ENCODE measurements around the gene PALS1. TPM values are rescaled to one million over a fixed set of nuclear protein-coding genes. Genes with fewer than 3 reads are reported as not detected.
A peak's percentile ranks its signal among the peaks of the same experiment; 100 is the strongest.

PALS1 gene
- total RNA-seq, 1 experiment from 2014 or later, result 18.0 TPM

DNA sequence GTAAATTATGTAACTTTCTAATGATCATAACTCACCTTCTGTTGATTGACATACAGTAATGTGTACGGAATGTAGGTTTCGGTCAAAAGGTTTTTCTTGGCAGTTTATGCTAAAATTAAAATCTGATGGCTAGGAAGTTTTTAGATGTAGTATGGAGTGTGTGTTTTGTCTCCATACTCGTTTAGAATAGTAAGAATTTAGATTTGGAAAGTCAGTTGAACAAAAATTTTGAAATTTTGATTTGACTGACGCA is 859 bp downstream of the PALS1 start:
- TF ChIP-seq FOSL1 (IDR thresholded peaks at IDR 0.05; ENCODE audit: low read depth) (0 out of 2 replicates have a peak, but pooled peaks have one; percentile 4), CEBPB (IDR thresholded peaks at IDR 0.05; ENCODE audit: low read depth) (no peak), SP1 (IDR thresholded peaks at IDR 0.05; ENCODE audit: low read depth) (peak; percentile 18; the same call in 1 of the 2 replicates), ELF1 (IDR thresholded peaks at IDR 0.05; ENCODE audit: borderline replicate concordance, low read depth) (0 out of 2 replicates have a peak, but pooled peaks have one; percentile 13), ZFX (IDR thresholded peaks at IDR 0.05) (no peak)
- TF ChIP-seq, protein P1, sequence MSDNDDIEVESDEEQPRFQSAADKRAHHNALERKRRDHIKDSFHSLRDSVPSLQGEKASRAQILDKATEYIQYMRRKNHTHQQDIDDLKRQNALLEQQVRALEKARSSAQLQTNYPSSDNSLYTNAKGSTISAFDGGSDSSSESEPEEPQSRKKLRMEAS (IDR thresholded peaks at IDR 0.05), result 0 out of 2 replicates have a peak, but pooled peaks have one; percentile 6
- Histone ChIP-seq H3K27me3 (ENCODE audit: insufficient read depth, low read length) (no peaks in the 10 kb centered on the region), H2AFZ (ENCODE audit: low read depth, low read length, poor library complexity, severe bottlenecking) (no peak overlapping the region), H4K20me1 (ENCODE audit: insufficient read depth) (no peaks in the 10 kb centered on the region), H3K36me3 (ENCODE audit: control insufficient read depth in 1 of 2, insufficient read depth in 2 of 2, low read length in 2 of 2) (no peaks in the 10 kb centered on the region), H3K4me2 (ENCODE audit: low read length) (peak overlapping the region; percentile 93), H3K4me1 (ENCODE audit: control insufficient read depth in 1 of 2, insufficient read depth in 2 of 2, low read length in 2 of 2) (peaks cover 22 to 32% of the 10 kb centered on the region in 2 experiments; a peak in 3 of 4 replicates), H3K27ac (ENCODE audit: low read depth, low read length) (peak overlapping the region; percentile 91), H3K9me3 (ENCODE audit: control insufficient read depth in 1 of 2, insufficient read depth in 1 of 2, low read depth in 1 of 2, low read length in 2 of 2) (no peaks in the 10 kb centered on the region), H3K9ac (ENCODE audit: low read length) (peak overlapping the region; percentile 90), H3K9me2 (ENCODE audit: insufficient read depth) (no peaks in the 10 kb centered on the region), H3K79me2 (ENCODE audit: insufficient read depth, low read length) (peaks cover 52% of the 10 kb centered on the region), H3K4me3 (replicated peaks in 1 of 2; ENCODE audit: low read depth in 1 of 2, low read length in 2 of 2) (peak overlapping the region; percentile 58 to 70)
- DNase-seq (ENCODE audit: low read depth, low spot score) (no peak), ATAC-seq (no peak)
- BruUV-seq (replicated peaks), result no TSS peak
- intact Hi-C loops (cut with micrococcal nuclease), result loop anchor here (5.0 kb wide), 1 partner anchor 735 kb away; the partner anchor contains the start of gene GPHN
- CTCF ChIA-PET, result no interaction called here
- RAD21 ChIA-PET (ENCODE audit: low non-redundant PET in 1 of 2, low total read pairs in 2 of 2, uncharacterized antibody in 2 of 2, unreplicated experiment in 2 of 2), result interaction anchor here in 1 of 2 experiments (0.6 kb wide), 1 partner anchor 43 kb away, joined by 3 read pairs; no protein-coding TSS in a partner anchor
- POLR2A ChIA-PET, result interaction anchor here (0.9 kb wide), 1 partner anchor 10 kb away, joined by 3 read pairs; no protein-coding TSS in a partner anchor

DNA sequence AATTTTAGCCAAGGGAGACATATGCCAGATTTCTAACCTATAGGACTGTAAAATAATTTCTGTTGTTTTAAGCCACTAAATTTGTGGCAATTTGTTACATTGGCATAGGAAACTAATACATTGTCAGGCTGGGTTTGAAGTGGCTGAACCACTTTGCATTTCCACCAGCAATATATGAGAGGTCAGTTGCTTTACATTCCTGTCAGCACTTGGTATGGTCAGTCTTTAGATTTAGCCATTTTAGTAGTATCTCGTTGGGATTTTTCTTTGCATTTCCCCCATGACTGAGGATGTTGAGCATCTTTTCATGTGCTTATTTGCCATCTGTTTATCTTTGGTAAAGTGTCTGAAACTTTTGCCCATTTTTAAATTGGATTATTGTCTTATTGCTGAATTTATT is 3.9 kb downstream of the PALS1 start:
- Histone ChIP-seq H4K20me1 (ENCODE audit: insufficient read depth) (no peaks in the 10 kb centered on the region), H3K9ac (ENCODE audit: low read length) (no peak overlapping the region), H3K36me3 (ENCODE audit: control insufficient read depth in 1 of 2, insufficient read depth in 2 of 2, low read length in 2 of 2) (no peaks in the 10 kb centered on the region), H3K27me3 (ENCODE audit: insufficient read depth, low read length) (no peaks in the 10 kb centered on the region), H3K4me3 (replicated peaks in 1 of 2; ENCODE audit: low read depth in 1 of 2, low read length in 2 of 2) (no peak overlapping the region), H3K27ac (ENCODE audit: low read depth, low read length) (no peak overlapping the region), H2AFZ (ENCODE audit: low read depth, low read length, poor library complexity, severe bottlenecking) (no peak overlapping the region), H3K4me2 (ENCODE audit: low read length) (no peak overlapping the region), H3K9me3 (ENCODE audit: control insufficient read depth in 1 of 2, insufficient read depth in 1 of 2, low read depth in 1 of 2, low read length in 2 of 2) (no peaks in the 10 kb centered on the region), H3K79me2 (ENCODE audit: insufficient read depth, low read length) (peaks cover 80% of the 10 kb centered on the region), H3K9me2 (ENCODE audit: insufficient read depth) (no peaks in the 10 kb centered on the region), H3K4me1 (ENCODE audit: control insufficient read depth in 1 of 2, insufficient read depth in 2 of 2, low read length in 2 of 2) (peaks cover 24 to 48% of the 10 kb centered on the region in 2 experiments; a peak in 3 of 4 replicates)
- RAD21 ChIA-PET (ENCODE audit: low non-redundant PET in 1 of 2, low total read pairs in 2 of 2, uncharacterized antibody in 2 of 2, unreplicated experiment in 2 of 2), result no interaction called here
- CTCF ChIA-PET, result no interaction called here
- DNase-seq (ENCODE audit: low read depth, low spot score) (no peak), ATAC-seq (no peak)
- BruUV-seq (replicated peaks), result no TSS peak
- intact Hi-C loops (cut with micrococcal nuclease), result no loop called here
- POLR2A ChIA-PET, result no interaction called here
- TF ChIP-seq SRF (IDR thresholded peaks at IDR 0.05; ENCODE audit: low read depth) (no peak), EZH2 (IDR thresholded peaks at IDR 0.05) (no peak), TCF7L2 (IDR thresholded peaks at IDR 0.05; ENCODE audit: borderline replicate concordance, extremely low read depth, insufficient read depth, insufficient read length) (no peak), POLR2A (IDR thresholded peaks at IDR 0.05; ENCODE audit: borderline replicate concordance, extremely low read depth, insufficient read depth, insufficient read length) (no peak), EZH2phosphoT487 (IDR thresholded peaks at IDR 0.05; ENCODE audit: borderline replicate concordance) (no peak), ELF1 (IDR thresholded peaks at IDR 0.05; ENCODE audit: borderline replicate concordance, low read depth) (no peak), CEBPB (IDR thresholded peaks at IDR 0.05; ENCODE audit: low read depth) (no peak), FOSL1 (IDR thresholded peaks at IDR 0.05; ENCODE audit: low read depth) (no peak), POLR2AphosphoS5 (IDR thresholded peaks at IDR 0.05; ENCODE audit: low read depth, low read length) (no peak), RAD21 (IDR thresholded peaks at IDR 0.05; ENCODE audit: low read depth) (no peak), CBX3 (IDR thresholded peaks at IDR 0.05; ENCODE audit: low read depth) (no peak)
- TF ChIP-seq, protein P2, sequence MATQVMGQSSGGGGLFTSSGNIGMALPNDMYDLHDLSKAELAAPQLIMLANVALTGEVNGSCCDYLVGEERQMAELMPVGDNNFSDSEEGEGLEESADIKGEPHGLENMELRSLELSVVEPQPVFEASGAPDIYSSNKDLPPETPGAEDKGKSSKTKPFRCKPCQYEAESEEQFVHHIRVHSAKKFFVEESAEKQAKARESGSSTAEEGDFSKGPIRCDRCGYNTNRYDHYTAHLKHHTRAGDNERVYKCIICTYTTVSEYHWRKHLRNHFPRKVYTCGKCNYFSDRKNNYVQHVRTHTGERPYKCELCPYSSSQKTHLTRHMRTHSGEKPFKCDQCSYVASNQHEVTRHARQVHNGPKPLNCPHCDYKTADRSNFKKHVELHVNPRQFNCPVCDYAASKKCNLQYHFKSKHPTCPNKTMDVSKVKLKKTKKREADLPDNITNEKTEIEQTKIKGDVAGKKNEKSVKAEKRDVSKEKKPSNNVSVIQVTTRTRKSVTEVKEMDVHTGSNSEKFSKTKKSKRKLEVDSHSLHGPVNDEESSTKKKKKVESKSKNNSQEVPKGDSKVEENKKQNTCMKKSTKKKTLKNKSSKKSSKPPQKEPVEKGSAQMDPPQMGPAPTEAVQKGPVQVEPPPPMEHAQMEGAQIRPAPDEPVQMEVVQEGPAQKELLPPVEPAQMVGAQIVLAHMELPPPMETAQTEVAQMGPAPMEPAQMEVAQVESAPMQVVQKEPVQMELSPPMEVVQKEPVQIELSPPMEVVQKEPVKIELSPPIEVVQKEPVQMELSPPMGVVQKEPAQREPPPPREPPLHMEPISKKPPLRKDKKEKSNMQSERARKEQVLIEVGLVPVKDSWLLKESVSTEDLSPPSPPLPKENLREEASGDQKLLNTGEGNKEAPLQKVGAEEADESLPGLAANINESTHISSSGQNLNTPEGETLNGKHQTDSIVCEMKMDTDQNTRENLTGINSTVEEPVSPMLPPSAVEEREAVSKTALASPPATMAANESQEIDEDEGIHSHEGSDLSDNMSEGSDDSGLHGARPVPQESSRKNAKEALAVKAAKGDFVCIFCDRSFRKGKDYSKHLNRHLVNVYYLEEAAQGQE (IDR thresholded peaks at IDR 0.05; ENCODE audit: low read depth), result no peak
- TF ChIP-seq, protein P3, sequence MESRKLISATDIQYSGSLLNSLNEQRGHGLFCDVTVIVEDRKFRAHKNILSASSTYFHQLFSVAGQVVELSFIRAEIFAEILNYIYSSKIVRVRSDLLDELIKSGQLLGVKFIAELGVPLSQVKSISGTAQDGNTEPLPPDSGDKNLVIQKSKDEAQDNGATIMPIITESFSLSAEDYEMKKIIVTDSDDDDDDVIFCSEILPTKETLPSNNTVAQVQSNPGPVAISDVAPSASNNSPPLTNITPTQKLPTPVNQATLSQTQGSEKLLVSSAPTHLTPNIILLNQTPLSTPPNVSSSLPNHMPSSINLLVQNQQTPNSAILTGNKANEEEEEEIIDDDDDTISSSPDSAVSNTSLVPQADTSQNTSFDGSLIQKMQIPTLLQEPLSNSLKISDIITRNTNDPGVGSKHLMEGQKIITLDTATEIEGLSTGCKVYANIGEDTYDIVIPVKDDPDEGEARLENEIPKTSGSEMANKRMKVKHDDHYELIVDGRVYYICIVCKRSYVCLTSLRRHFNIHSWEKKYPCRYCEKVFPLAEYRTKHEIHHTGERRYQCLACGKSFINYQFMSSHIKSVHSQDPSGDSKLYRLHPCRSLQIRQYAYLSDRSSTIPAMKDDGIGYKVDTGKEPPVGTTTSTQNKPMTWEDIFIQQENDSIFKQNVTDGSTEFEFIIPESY (IDR thresholded peaks at IDR 0.05; ENCODE audit: extremely low read depth, insufficient replicate concordance, low read length), result no peak

All from HCT116 (cell line).